HepG2 (cell line): ENCODE data around the gene KANSL1L.

ENCODE experiments used
- IRF2 ChIP-seq: IDR thresholded peaks from 2 replicates; pipeline ENCODE4 v1.6.1; 2018; ENCODE audit warnings: missing genetic modification reagents, missing compliant biosample characterization
- TF ChIP-seq, protein P1 (sequence below): sonication (generic); formaldehyde crosslinking; IDR thresholded peaks from 2 replicates; pipeline ENCODE4 v1.5.1; 2020; ENCODE audit warnings: mild to moderate bottlenecking, missing genetic modification reagents, borderline replicate concordance

DNA sequence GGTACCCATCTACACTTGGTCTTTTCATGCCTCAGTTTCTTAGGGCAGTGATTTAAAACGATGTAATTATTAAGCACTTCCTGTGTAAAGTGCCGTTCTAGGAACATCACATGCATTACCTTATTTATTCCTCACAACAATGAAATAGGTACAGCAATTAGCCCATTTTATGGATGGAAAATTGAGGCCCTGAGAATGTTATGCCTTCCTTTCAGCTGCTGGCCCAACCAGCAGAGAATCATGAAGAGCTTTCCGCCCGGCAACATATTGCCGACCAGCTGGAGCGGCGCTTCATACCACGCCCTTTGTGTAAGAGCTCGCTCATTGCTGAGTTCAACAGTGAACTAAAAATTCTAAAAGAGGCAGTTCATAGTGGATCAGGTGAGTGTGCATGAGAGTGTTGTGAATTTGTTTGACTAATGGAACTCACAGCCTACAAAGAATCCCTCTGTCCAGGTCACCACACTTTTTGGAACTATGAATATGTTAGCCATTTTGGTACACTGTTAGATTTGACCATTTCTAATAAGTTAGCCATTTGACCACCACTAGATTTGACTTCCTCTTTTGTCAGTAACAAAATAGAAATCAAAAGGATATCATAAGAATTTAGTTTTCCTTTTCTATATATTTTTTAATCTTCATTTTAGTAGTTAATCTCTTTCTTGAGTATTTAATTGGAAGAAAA, 194.4 kb downstream of the KANSL1L start:
- TF ChIP-seq, protein P1, sequence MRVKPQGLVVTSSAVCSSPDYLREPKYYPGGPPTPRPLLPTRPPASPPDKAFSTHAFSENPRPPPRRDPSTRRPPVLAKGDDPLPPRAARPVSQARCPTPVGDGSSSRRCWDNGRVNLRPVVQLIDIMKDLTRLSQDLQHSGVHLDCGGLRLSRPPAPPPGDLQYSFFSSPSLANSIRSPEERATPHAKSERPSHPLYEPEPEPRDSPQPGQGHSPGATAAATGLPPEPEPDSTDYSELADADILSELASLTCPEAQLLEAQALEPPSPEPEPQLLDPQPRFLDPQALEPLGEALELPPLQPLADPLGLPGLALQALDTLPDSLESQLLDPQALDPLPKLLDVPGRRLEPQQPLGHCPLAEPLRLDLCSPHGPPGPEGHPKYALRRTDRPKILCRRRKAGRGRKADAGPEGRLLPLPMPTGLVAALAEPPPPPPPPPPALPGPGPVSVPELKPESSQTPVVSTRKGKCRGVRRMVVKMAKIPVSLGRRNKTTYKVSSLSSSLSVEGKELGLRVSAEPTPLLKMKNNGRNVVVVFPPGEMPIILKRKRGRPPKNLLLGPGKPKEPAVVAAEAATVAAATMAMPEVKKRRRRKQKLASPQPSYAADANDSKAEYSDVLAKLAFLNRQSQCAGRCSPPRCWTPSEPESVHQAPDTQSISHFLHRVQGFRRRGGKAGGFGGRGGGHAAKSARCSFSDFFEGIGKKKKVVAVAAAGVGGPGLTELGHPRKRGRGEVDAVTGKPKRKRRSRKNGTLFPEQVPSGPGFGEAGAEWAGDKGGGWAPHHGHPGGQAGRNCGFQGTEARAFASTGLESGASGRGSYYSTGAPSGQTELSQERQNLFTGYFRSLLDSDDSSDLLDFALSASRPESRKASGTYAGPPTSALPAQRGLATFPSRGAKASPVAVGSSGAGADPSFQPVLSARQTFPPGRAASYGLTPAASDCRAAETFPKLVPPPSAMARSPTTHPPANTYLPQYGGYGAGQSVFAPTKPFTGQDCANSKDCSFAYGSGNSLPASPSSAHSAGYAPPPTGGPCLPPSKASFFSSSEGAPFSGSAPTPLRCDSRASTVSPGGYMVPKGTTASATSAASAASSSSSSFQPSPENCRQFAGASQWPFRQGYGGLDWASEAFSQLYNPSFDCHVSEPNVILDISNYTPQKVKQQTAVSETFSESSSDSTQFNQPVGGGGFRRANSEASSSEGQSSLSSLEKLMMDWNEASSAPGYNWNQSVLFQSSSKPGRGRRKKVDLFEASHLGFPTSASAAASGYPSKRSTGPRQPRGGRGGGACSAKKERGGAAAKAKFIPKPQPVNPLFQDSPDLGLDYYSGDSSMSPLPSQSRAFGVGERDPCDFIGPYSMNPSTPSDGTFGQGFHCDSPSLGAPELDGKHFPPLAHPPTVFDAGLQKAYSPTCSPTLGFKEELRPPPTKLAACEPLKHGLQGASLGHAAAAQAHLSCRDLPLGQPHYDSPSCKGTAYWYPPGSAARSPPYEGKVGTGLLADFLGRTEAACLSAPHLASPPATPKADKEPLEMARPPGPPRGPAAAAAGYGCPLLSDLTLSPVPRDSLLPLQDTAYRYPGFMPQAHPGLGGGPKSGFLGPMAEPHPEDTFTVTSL (CRISPR knock-in tag): no peak
- no peak for TF ChIP-seq IRF2 (CRISPR knock-in tag)
